Common myeloid progenitor, CD34-positive (primary cell): ENCODE measurements around the gene ZNF385A.

Experiments
- CTCF ChIA-PET: fragments of 350-600 bp; sonication (Branson Sonifier 250); formaldehyde crosslinking; loops from one replicate; lab custom pipeline; 2021; ENCODE audit warnings: antibody characterized with exemption; lab: Charles Lee
- POLR2A ChIA-PET: fragments of 350-600 bp; sonication (Branson Sonifier 250); formaldehyde crosslinking; loops from one replicate; lab custom pipeline; 2021; ENCODE audit warnings: antibody characterized with exemption; lab: Charles Lee
- DNase-seq, 3 donors: peaks; one replicate each; pipeline versions ENCODE4 v3.0.0 to v3.0.0-alpha.2; 2013
- H3K27ac ChIP-seq, 2 experiments: 1 replicate in 1 of 2; 2 replicates in 1 of 2; pipeline ENCODE4 v1.7.0; 2013; ENCODE audit warnings: inconsistent platforms in 2 of 2, low read length in 2 of 2, mild to moderate bottlenecking in 2 of 2, low read depth in 1 of 2, moderate library complexity in 1 of 2; ENCODE audit not compliant: severe bottlenecking in 2 of 2, insufficient read depth in 1 of 2, poor library complexity in 1 of 2
- H3K27me3 ChIP-seq, 5 experiments: replicated peaks in 2 of 5; 1 replicate in 3 of 5; 2 replicates in 2 of 5; pipeline versions ENCODE4 v1.6.1 to v1.7.0; 2013; ENCODE audit warnings: low read length in 4 of 5, mild to moderate bottlenecking in 2 of 5, moderate library complexity in 2 of 5, inconsistent platforms in 1 of 5; ENCODE audit not compliant: insufficient read depth in 5 of 5, control insufficient read depth in 4 of 5
- H3K36me3 ChIP-seq, 4 experiments: 1 replicate in 2 of 4; 2 replicates in 2 of 4; pipeline versions ENCODE4 v1.6.1 to v1.7.0; 2013; ENCODE audit warnings: low read length in 3 of 4, control low read depth in 1 of 4, mild to moderate bottlenecking in 1 of 4; ENCODE audit not compliant: control insufficient read depth in 4 of 4, insufficient read depth in 4 of 4
- H3K4me1 ChIP-seq, 4 experiments: 1 replicate in 3 of 4; 2 replicates in 1 of 4; pipeline versions ENCODE4 v1.6.1 to v1.7.1; 2013; ENCODE audit warnings: low read length in 3 of 4, mild to moderate bottlenecking in 3 of 4, control low read depth in 1 of 4, inconsistent platforms in 1 of 4, moderate library complexity in 1 of 4; ENCODE audit not compliant: control insufficient read depth in 4 of 4, insufficient read depth in 4 of 4; ENCODE audit errors: control extremely low read depth in 1 of 4
- H3K4me3 ChIP-seq, 7 experiments: 1 replicate in 4 of 7; 2 replicates in 3 of 7; pipeline versions ENCODE4 v1.5.1 to v1.7.0; 2013; ENCODE audit warnings: mild to moderate bottlenecking in 7 of 7, low read length in 6 of 7, moderate library complexity in 6 of 7, inconsistent platforms in 2 of 7, low read depth in 2 of 7, control low read depth in 1 of 7; ENCODE audit not compliant: insufficient read depth in 4 of 7, control insufficient read depth in 1 of 7; ENCODE audit errors: extremely low read depth in 1 of 7
- H3K9me3 ChIP-seq, 5 experiments: 1 replicate in 4 of 5; 2 replicates in 1 of 5; pipeline versions ENCODE4 v1.6.1 to v1.7.1; 2013; ENCODE audit warnings: low read length in 4 of 5, mild to moderate bottlenecking in 2 of 5, inconsistent platforms in 1 of 5, low read depth in 1 of 5, moderate library complexity in 1 of 5; ENCODE audit not compliant: control insufficient read depth in 4 of 5, insufficient read depth in 2 of 5; ENCODE audit errors: control extremely low read depth in 1 of 5
- WGBS: methylation state at CpG from one replicate; pipeline ENCODE4 v1.1.5; 2013; ENCODE audit not compliant: insufficient coverage; 5-methylcytosine and 5-hydroxymethylcytosine counted together

The ZNF385A gene

DNA sequence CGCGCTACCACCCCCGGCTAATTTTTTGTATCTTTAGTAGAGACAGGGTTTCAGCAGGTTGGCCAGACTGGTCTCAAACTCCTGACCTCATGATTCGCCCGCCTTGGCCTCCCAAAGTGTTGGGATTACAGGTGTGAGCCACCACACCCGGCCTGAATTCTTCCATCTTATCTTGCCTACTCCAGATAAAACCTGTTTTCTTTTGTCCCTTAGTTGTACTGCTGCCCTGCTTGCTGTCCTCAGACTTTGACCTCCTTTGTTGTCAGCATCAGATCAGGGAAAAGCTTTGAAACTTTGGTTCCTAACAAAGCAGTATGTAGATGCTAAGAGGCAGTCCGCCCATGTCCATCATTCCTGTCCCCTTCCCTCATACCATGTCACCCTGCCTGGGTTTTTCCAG is 43.7 kb downstream of the ZNF385A start:
- ChIA-PET POLR2A (no interaction called here), CTCF (interaction anchor here (0.7 to 7.5 kb wide), 11 partner anchors 8 to 97 kb away, joined by 3 to 52 read pairs (median 6); no protein-coding TSS in a partner anchor)
- Histone ChIP-seq H3K4me3 (no peak overlapping the region), H3K27ac (no peak overlapping the region), H3K36me3 (peaks cover 10 to 47% (median 42%) of the 10 kb centered on the region in 4 experiments), H3K27me3 (no peaks in the 10 kb centered on the region), H3K9me3 (no peaks in the 10 kb centered on the region), H3K4me1 (peaks cover 0 to 16% (median 6%) of the 10 kb centered on the region in 4 experiments)
- WGBS, result 94% methylated on average over 7 of the region's 7 CpGs
- DNase-seq, result no peak

DNA sequence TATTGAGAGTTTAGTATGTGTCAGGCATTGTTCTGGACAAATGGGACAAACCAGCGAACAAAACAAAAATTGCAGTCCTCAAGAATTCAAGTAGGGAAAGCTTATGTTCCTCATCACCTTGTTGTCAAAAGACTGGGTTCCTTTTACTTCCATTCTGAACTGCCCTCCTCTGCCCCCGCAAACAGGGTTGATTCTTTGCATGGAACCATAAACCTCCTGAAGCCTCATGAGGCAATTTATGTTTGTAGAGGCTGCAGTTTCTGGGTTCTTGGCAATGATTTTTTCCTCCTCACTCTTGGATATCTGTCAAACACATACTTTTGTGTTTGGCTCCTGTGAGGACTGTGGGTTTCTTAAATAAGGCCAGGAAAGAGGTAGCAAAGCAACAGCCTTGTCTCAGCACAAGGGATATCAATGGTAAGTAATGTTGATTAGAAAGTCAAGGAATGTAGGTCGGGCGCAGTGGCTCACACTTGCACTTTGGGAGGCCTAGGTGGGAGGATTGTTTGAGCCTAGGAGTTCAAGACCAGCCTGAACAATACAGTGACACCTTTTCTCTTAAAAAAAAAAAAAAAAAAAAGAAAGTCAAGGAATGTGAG is 45.7 kb downstream of the ZNF385A start:
- POLR2A ChIA-PET, result interaction anchor here (0.5 kb wide), 1 partner anchor 38 kb away, joined by 3 read pairs; the partner anchor contains the start of gene NFE2
- Histone ChIP-seq H3K27me3 (no peaks in the 10 kb centered on the region), H3K4me3 (no peak overlapping the region), H3K4me1 (peaks cover 0 to 16% (median 6%) of the 10 kb centered on the region in 4 experiments), H3K27ac (no peak overlapping the region), H3K36me3 (peaks cover 8 to 33% (median 32%) of the 10 kb centered on the region in 4 experiments), H3K9me3 (no peaks in the 10 kb centered on the region)
- WGBS, result 100% methylated on average over 4 of the region's 4 CpGs
- no peak for DNase-seq
- CTCF ChIA-PET, result interaction anchor here (2.0 to 36.2 kb wide), 7 partner anchors 10 to 102 kb away, joined by 6 to 890 read pairs (median 76); partner anchors contain the start of gene NFE2

DNA sequence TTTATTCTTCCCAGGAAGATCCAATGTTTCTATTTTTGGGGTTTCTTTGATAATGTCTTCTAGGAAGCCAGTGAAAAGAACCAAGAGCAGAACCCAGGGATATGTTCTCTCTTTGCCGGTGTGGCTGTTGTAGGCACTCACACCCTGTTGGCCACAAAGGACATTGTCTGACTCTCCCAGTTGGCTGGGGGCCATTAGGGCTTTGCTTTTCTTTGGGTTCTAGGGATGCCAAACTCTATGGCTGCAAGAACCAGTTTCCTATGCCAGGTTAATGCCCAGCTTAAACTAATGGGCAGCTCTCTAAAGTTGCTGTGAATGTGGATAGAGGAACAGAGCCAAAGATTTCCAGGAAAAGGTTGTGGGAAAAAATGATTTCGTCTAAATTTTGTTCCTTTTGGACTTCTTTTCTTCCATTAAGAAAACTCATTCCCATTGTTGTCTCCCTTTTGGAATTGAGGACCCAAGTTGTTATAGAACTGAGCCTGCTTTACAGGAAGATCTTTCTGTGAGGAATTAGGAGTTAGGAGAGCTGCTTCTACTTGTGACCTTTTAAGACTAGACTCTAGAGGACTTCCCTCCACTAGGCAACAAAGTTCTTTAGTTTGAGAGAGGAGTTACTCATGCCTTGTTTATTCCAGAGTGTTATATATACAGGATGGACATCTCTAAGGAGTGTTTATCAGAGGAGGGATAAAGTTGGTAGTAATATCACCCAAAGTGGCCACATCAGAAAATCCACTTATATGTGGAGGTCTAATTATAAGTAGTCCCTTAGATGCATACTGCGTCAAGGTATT is 46.5 kb downstream of the ZNF385A start:
- Histone ChIP-seq H3K27me3 (no peaks in the 10 kb centered on the region), H3K27ac (peak overlapping the region in 1 of 2 experiments; percentile 64), H3K4me1 (peaks cover 0 to 16% (median 6%) of the 10 kb centered on the region in 4 experiments), H3K4me3 (no peak overlapping the region), H3K9me3 (no peaks in the 10 kb centered on the region), H3K36me3 (peaks cover 6 to 26% (median 25%) of the 10 kb centered on the region in 4 experiments)
- no CpG with 5 or more reads among the region's 3 CpGs for WGBS
- no peak for DNase-seq
- ChIA-PET POLR2A (interaction anchor here (0.5 kb wide), 1 partner anchor 37 kb away, joined by 3 read pairs; the partner anchor contains the start of gene NFE2), CTCF (interaction anchor here (0.7 to 36.2 kb wide), 24 partner anchors 9 to 117 kb away, joined by 3 to 890 read pairs (median 6); partner anchors contain the start of genes CBX5, COPZ1, HNRNPA1 and NFE2)

DNA sequence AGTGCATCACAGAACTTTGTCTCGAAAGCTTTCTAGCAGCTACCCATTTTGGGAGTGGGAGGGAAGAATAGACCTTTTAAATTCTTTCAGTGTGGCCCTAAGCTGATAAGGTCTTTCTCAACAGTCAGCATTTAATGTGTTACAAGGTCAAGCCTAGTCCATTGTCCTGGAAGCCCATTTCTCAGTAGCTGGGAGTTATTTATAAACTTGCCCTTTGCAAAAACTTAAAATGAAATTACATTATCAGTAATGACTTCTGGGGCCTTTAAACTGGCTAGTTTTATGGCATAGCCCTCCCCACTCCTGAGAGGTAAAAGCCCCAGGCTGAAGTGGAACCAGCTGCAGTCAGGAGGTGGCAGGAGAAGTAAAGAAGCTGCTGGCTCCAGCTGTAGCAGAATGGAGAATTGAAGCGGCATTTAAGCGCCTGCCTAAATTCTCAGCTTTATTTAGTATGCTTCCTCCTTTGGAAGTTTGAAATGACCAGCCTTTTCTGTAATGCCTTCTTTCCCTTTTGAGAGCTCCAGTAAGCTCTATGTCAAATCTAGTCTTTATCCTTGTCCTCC is 47.2 kb downstream of the ZNF385A start:
- peak in 2 of 3 donors; percentile 59 to 68 for DNase-seq
- WGBS, result 41% methylated on average over 2 of the region's 3 CpGs
- peaks cover 4 to 21% (median 19%) of the 10 kb centered on the region in 4 experiments for H3K36me3 ChIP-seq
- peaks cover 0 to 16% (median 6%) of the 10 kb centered on the region in 4 experiments for H3K4me1 ChIP-seq
- no peaks in the 10 kb centered on the region for H3K27me3 ChIP-seq
- H3K9me3 ChIP-seq, result no peaks in the 10 kb centered on the region
- no peak overlapping the region for H3K4me3 ChIP-seq
- ChIA-PET CTCF (interaction anchor here (0.7 to 36.2 kb wide), 26 partner anchors 9 to 117 kb away, joined by 3 to 890 read pairs (median 6); partner anchors contain the start of genes CBX5, COPZ1, HNRNPA1 and NFE2), POLR2A (no interaction called here)
- peak overlapping the region in 1 of 2 experiments; percentile 64 for H3K27ac ChIP-seq

DNA sequence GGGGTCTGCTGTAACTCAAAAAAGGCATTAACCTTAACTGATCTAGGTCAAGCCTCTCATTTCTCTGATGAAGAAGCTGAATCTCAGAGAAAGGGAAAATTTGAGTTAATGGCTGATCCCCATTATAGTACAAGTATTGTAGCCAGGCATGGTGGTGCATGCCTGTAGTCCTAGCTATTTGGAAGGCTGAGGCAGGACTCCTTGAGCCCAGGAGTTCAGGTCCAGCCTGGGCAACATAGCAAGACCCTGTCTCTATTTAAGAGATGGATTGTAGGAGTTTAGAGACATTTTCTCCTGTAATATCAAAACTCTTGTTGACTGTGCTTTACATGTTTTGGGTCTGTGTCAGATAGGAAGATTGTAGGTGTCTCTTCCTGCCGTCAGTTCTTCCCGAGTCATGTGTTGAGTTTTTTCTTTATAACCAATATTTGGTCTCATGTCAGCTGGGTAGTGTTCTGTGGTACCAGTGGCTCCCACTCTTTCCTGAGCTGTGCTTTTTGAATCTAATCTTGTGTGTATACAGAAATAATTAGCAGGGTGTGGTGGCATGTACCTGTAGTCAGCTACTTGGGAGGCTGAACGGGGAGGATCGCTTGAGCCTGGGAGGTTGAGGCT is 51.0 kb downstream of the ZNF385A start:
- Histone ChIP-seq H3K4me1 (peaks cover 5 to 24% (median 9%) of the 10 kb centered on the region in 4 experiments), H3K27me3 (no peaks in the 10 kb centered on the region), H3K27ac (no peak overlapping the region), H3K36me3 (peaks cover 0 to 8% (median 4%) of the 10 kb centered on the region in 4 experiments), H3K9me3 (no peaks in the 10 kb centered on the region), H3K4me3 (no peak overlapping the region)
- DNase-seq, result no peak
- WGBS, result no CpG with 5 or more reads among the region's 4 CpGs
- POLR2A ChIA-PET, result interaction anchor here (0.6 to 0.8 kb wide), 2 partner anchors 42 to 47 kb away, joined by 3 to 5 read pairs; no protein-coding TSS in a partner anchor
- CTCF ChIA-PET, result interaction anchor here (1.0 to 36.2 kb wide), 13 partner anchors 10 to 82 kb away, joined by 3 to 890 read pairs (median 26); partner anchors contain the start of genes COPZ1 and NFE2

DNA sequence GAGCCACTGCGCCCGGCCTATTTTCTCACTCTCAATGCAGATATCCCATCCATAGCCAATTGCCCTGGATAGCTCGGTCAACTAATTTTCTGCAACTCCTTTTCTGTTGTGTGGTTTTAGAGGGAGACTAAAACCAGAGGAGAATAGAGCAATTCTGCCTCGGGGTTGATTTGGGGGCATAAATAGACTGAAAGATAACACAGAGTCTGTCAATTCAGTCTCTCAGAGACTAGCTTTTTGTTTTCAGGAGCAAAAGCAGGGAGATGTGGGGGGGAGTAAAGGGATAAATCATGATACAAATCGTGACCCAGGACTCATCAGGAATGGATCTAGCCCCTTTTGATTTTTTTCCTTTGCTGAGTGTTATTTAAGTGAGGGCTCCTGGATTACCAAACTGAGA is 53.1 kb downstream of the ZNF385A start:
- DNase-seq, result no peak
- H3K27me3 ChIP-seq, result no peaks in the 10 kb centered on the region
- 90% methylated on average over 2 of the region's 5 CpGs for WGBS
- H3K4me1 ChIP-seq, result peaks cover under 1 to 12% (median 5%) of the 10 kb centered on the region in 4 experiments
- H3K4me3 ChIP-seq, result no peak overlapping the region
- H3K9me3 ChIP-seq, result no peaks in the 10 kb centered on the region
- ChIA-PET POLR2A (no interaction called here), CTCF (interaction anchor here (0.8 to 36.2 kb wide), 8 partner anchors 13 to 115 kb away, joined by 3 to 890 read pairs (median 50); partner anchors contain the start of gene NFE2)
- H3K36me3 ChIP-seq, result peaks cover 0 to 9% (median 5%) of the 10 kb centered on the region in 4 experiments
- H3K27ac ChIP-seq, result peak overlapping the region in 1 of 2 experiments; percentile 14
